ENCODE measurements around the gene FBRS. TPM values are rescaled to one million over a fixed set of nuclear protein-coding genes. Genes with fewer than 3 reads are reported as not detected.

FBRS gene
- polyA plus RNA-seq, 1 experiment: 9.4 TPM

GRCh38 chr16:30665155-30665829, 7.1 kb downstream of the FBRS start:
- Histone ChIP-seq H3K4me3 (ENCODE audit: low read depth, low read length) (no peak overlapping the region), H3K27me3 (ENCODE audit: control insufficient read depth, insufficient read depth, low read length) (no peaks in the 10 kb centered on the region), H3K36me3 (ENCODE audit: control insufficient read depth, insufficient read depth, low read length) (peaks cover 53% of the 10 kb centered on the region)
- CTCF ChIA-PET: interaction anchor here (1.0 to 1.7 kb wide), 3 partner anchors 18 to 278 kb away, joined by 3 to 8 read pairs (median 6); no protein-coding TSS in a partner anchor
- POLR2A ChIA-PET: no interaction called here
- TF ChIP-seq CTCF (IDR thresholded peaks at IDR 0.05; ENCODE audit: insufficient read depth, low read depth, low read length): no peak
- DNase-seq (ENCODE audit: low read depth): no peak

GRCh38 chr16:30665830-30666190, 7.6 kb downstream of the FBRS start:
- H3K36me3 ChIP-seq (ENCODE audit: control insufficient read depth, insufficient read depth, low read length): peaks cover 53% of the 10 kb centered on the region
- no peak for DNase-seq (ENCODE audit: low read depth)
- no peak overlapping the region for H3K4me3 ChIP-seq (ENCODE audit: low read depth, low read length)
- H3K27me3 ChIP-seq (ENCODE audit: control insufficient read depth, insufficient read depth, low read length): no peaks in the 10 kb centered on the region
- ChIA-PET POLR2A (no interaction called here), CTCF (interaction anchor here (1.0 to 1.7 kb wide), 3 partner anchors 18 to 277 kb away, joined by 3 to 8 read pairs (median 6); no protein-coding TSS in a partner anchor)
- no peak for TF ChIP-seq CTCF (IDR thresholded peaks at IDR 0.05; ENCODE audit: insufficient read depth, low read depth, low read length)

- H3K36me3 ChIP-seq (ENCODE audit: control insufficient read depth, insufficient read depth, low read length): peaks cover 51% of the 10 kb centered on the region
- ChIA-PET POLR2A (no interaction called here), CTCF (interaction anchor here (1.0 to 1.4 kb wide), 2 partner anchors 27 to 276 kb away, joined by 3 to 4 read pairs; no protein-coding TSS in a partner anchor)
- DNase-seq (ENCODE audit: low read depth): no peak
- no peak overlapping the region for H3K4me3 ChIP-seq (ENCODE audit: low read depth, low read length)
- no peaks in the 10 kb centered on the region for H3K27me3 ChIP-seq (ENCODE audit: control insufficient read depth, insufficient read depth, low read length)
- TF ChIP-seq CTCF (IDR thresholded peaks at IDR 0.05; ENCODE audit: insufficient read depth, low read depth, low read length): no peak
Observed at GRCh38 chr16:30666681-30667080, 8.4 kb downstream of the FBRS start.

GRCh38 chr16:30667361-30667905, 9.2 kb downstream of the FBRS start:
- CTCF ChIA-PET: interaction anchor here (1.4 kb wide), 1 partner anchor 26 kb away, joined by 4 read pairs; no protein-coding TSS in a partner anchor
- POLR2A ChIA-PET: no interaction called here
- no peak for TF ChIP-seq CTCF (IDR thresholded peaks at IDR 0.05; ENCODE audit: insufficient read depth, low read depth, low read length)
- no peak for DNase-seq (ENCODE audit: low read depth)
- Histone ChIP-seq H3K36me3 (ENCODE audit: control insufficient read depth, insufficient read depth, low read length) (peaks cover 47% of the 10 kb centered on the region), H3K27me3 (ENCODE audit: control insufficient read depth, insufficient read depth, low read length) (no peaks in the 10 kb centered on the region), H3K4me3 (ENCODE audit: low read depth, low read length) (no peak overlapping the region)

GRCh38 chr16:30668393-30668792, 10.2 kb downstream of the FBRS start:
- ChIA-PET POLR2A (no interaction called here), CTCF (interaction anchor here (0.8 kb wide), 1 partner anchor 9 kb away, joined by 3 read pairs; no protein-coding TSS in a partner anchor)
- H3K36me3 ChIP-seq (ENCODE audit: control insufficient read depth, insufficient read depth, low read length): peaks cover 42% of the 10 kb centered on the region
- no peak for TF ChIP-seq CTCF (IDR thresholded peaks at IDR 0.05; ENCODE audit: insufficient read depth, low read depth, low read length)
- H3K4me3 ChIP-seq (ENCODE audit: low read depth, low read length): no peak overlapping the region
- no peaks in the 10 kb centered on the region for H3K27me3 ChIP-seq (ENCODE audit: control insufficient read depth, insufficient read depth, low read length)
- DNase-seq (ENCODE audit: low read depth): no peak
